Calu3 (cell line): Measurements from ENCODE around the gene DNAH14. TPM values are rescaled to one million over a fixed set of nuclear protein-coding genes. Genes with fewer than 3 reads are reported as not detected.
"Not testable (repeated sequence)": the region's sequence is repeated elsewhere in the genome, so short reads cannot be mapped to it uniquely, and the experiment has no call there.

Experiments used
- BruUV-seq: library from RNA; stranded (reverse); fragments of 400-500 nt; replicated peaks from 2 replicates; lab custom pipeline; 2021; lab: Mats Ljungman, UMichigan
- CTCF ChIA-PET: fragments of 300-600 bp; sonication (Branson Sonifier 250); formaldehyde crosslinking; loops from one replicate; lab custom pipeline; 2022; ENCODE audit warnings: antibody characterized with exemption; lab: Charles Lee
- DNase-seq: peaks from one replicate; pipeline ENCODE4 v3.0.0; 2022
- H3K27ac Mint-ChIP-seq: one replicate; pipeline ENCODE4 v1.8.0; 2022; ENCODE audit warnings: mixed read lengths; ENCODE audit not compliant: unreplicated experiment
- H3K27me3 Mint-ChIP-seq: one replicate; pipeline ENCODE4 v1.8.0; 2022; ENCODE audit warnings: mixed read lengths; ENCODE audit not compliant: unreplicated experiment
- H3K36me3 Mint-ChIP-seq: one replicate; pipeline ENCODE4 v1.8.0; 2022; ENCODE audit warnings: mild to moderate bottlenecking, moderate library complexity, mixed read lengths; ENCODE audit not compliant: insufficient read depth, unreplicated experiment
- H3K4me1 Mint-ChIP-seq: one replicate; pipeline ENCODE4 v1.8.0; 2022; ENCODE audit warnings: mild to moderate bottlenecking, low read depth, mixed read lengths; ENCODE audit not compliant: unreplicated experiment
- H3K4me3 Mint-ChIP-seq: one replicate; pipeline ENCODE4 v1.8.0; 2022; ENCODE audit warnings: mild to moderate bottlenecking, low read depth, moderate library complexity, mixed read lengths; ENCODE audit not compliant: unreplicated experiment
- H3K9me3 Mint-ChIP-seq: one replicate; pipeline ENCODE4 v1.8.0; 2022; ENCODE audit warnings: low read depth, mixed read lengths; ENCODE audit not compliant: unreplicated experiment
- intact Hi-C: fragments of 100-400 bp; cut with micrococcal nuclease; formaldehyde crosslinking; loops from one replicate; pipeline ENCODE4 v1.10.0; 2022; ENCODE audit not compliant: unreplicated experiment
- total RNA-seq: library from RNA; stranded (reverse); gene quantifications from 2 replicates; pipeline ENCODE4 v1.2.3, GENCODE V29; 2022
- TF ChIP-seq, protein P1 (sequence below): fragments of 200-600 bp; IDR thresholded peaks from one replicate; pipeline ENCODE4 v1.8.0; 2022; ENCODE audit warnings: antibody characterized with exemption; ENCODE audit not compliant: unreplicated experiment

Gene DNAH14
- total RNA-seq, 1 experiment from 2014 or later: 66.8 TPM

GRCh38 chr1:224980181-224980580, 50.7 kb downstream of the DNAH14 start:
- Mint-ChIP-seq H3K36me3 (no peaks in the 10 kb centered on the region), H3K27ac (no peak overlapping the region), H3K27me3 (no peaks in the 10 kb centered on the region), H3K4me3 (no peak overlapping the region), H3K4me1 (no peaks in the 10 kb centered on the region), H3K9me3 (peaks cover 12% of the 10 kb centered on the region)
- intact Hi-C loops: no loop called here
- CTCF ChIA-PET: no interaction called here
- TF ChIP-seq, protein P1, sequence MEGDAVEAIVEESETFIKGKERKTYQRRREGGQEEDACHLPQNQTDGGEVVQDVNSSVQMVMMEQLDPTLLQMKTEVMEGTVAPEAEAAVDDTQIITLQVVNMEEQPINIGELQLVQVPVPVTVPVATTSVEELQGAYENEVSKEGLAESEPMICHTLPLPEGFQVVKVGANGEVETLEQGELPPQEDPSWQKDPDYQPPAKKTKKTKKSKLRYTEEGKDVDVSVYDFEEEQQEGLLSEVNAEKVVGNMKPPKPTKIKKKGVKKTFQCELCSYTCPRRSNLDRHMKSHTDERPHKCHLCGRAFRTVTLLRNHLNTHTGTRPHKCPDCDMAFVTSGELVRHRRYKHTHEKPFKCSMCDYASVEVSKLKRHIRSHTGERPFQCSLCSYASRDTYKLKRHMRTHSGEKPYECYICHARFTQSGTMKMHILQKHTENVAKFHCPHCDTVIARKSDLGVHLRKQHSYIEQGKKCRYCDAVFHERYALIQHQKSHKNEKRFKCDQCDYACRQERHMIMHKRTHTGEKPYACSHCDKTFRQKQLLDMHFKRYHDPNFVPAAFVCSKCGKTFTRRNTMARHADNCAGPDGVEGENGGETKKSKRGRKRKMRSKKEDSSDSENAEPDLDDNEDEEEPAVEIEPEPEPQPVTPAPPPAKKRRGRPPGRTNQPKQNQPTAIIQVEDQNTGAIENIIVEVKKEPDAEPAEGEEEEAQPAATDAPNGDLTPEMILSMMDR: no peak
- DNase-seq: no peak
- no TSS peak for BruUV-seq

GRCh38 chr1:224981922-224982354, 52.5 kb downstream of the DNAH14 start:
- H3K27me3 Mint-ChIP-seq, intact Hi-C loops, H3K4me3 Mint-ChIP-seq, H3K4me1 Mint-ChIP-seq, DNase-seq, BruUV-seq, H3K36me3 Mint-ChIP-seq, H3K27ac Mint-ChIP-seq: not testable (repeated sequence)
- CTCF ChIA-PET: interaction anchor here (0.5 kb wide), 1 partner anchor 817 kb away, joined by 6 read pairs; no protein-coding TSS in a partner anchor
- peaks cover 15% of the 10 kb centered on the region for H3K9me3 Mint-ChIP-seq

DNA sequence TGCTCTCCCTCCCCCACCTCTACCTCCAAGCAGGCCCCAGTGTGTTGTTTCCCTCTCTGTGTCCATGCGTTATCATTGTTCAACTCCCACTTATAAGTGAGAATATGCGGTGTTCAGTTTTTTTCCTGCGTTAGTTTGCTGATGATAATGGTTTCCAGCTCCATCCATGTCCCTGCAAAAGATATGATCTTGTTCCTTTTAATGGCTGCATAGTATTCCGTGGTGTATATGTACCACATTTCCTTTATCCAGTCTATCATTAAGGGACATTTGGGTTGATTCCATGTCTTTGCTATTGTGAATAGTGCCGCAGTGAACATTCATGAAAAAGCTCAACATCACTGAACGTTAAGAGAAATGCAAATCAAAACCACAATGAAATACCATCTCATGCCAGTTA, 58.6 kb downstream of the DNAH14 start:
- TF ChIP-seq, protein P1: no peak
- DNase-seq: no peak
- no TSS peak for BruUV-seq
- H3K9me3 Mint-ChIP-seq: peaks cover 12% of the 10 kb centered on the region
- CTCF ChIA-PET: no interaction called here
- intact Hi-C loops: no loop called here
- no peak overlapping the region for H3K27ac Mint-ChIP-seq
- no peak overlapping the region for H3K4me3 Mint-ChIP-seq
- no peaks in the 10 kb centered on the region for H3K36me3 Mint-ChIP-seq
- no peaks in the 10 kb centered on the region for H3K27me3 Mint-ChIP-seq
- no peaks in the 10 kb centered on the region for H3K4me1 Mint-ChIP-seq

GRCh38 chr1:224989615-224990014, 60.1 kb downstream of the DNAH14 start:
- Mint-ChIP-seq H3K4me3 (no peak overlapping the region), H3K9me3 (peaks cover 12% of the 10 kb centered on the region), H3K27me3 (no peaks in the 10 kb centered on the region), H3K4me1 (peaks cover 5% of the 10 kb centered on the region), H3K27ac (no peak overlapping the region), H3K36me3 (no peaks in the 10 kb centered on the region)
- CTCF ChIA-PET: no interaction called here
- no TSS peak for BruUV-seq
- DNase-seq: no peak
- TF ChIP-seq, protein P1: no peak
- intact Hi-C loops: loop anchor here (10.0 kb wide), 1 partner anchor 475 kb away; no protein-coding TSS in a partner anchor

DNA sequence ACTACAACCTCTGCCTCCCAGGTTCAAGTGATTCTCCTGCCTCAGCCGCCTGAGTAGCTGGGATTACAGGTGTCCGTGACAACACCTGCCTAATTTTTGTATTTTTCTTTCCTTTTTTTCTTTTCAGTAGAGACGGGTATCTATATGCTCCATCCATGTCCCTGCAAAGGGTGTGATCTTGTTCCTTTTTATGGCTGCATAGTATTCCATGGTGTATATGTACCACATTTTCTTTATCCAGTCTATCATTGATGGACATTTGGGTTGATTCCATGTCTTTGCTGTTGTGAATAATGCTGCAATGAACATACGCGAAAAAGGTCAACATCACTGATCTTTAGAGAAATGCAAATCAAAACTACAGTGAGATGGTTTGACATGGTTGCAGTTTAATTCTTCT, 62.1 kb downstream of the DNAH14 start:
- H3K9me3 Mint-ChIP-seq, H3K27me3 Mint-ChIP-seq, CTCF ChIA-PET, H3K27ac Mint-ChIP-seq, DNase-seq, H3K4me3 Mint-ChIP-seq, BruUV-seq, H3K36me3 Mint-ChIP-seq: not testable (repeated sequence)
- H3K4me1 Mint-ChIP-seq: peaks cover 19% of the 10 kb centered on the region
- intact Hi-C loops: loop anchor here (10.0 kb wide), 1 partner anchor 477 kb away; no protein-coding TSS in a partner anchor
